B cell (primary cell): Measurements from ENCODE around the gene KRTAP10-5. TPM values are rescaled to one million over a fixed set of nuclear protein-coding genes. Genes with fewer than 3 reads are reported as not detected.

Experiments
- ATAC-seq: fragments of 200-7000 bp; cut with Tn5 transposase; one replicate; pipeline ENCODE4 v1.10.0; 2021; ENCODE audit warnings: low read depth, mild to moderate bottlenecking, moderate number of reproducible peaks, moderate library complexity
- CTCF ChIA-PET: fragments of 350-600 bp; sonication (Branson Sonifier 250); formaldehyde crosslinking; loops from one replicate; lab custom pipeline; 2021; ENCODE audit warnings: antibody characterized with exemption, inconsistent platforms; lab: Charles Lee
- POLR2A ChIA-PET: fragments of 350-600 bp; sonication (Branson Sonifier 250); formaldehyde crosslinking; loops from one replicate; lab custom pipeline; 2021; ENCODE audit warnings: antibody characterized with exemption; lab: Charles Lee
- DNase-seq: peaks from one replicate; pipeline ENCODE4 v3.0.0; 2013
- H2AFZ ChIP-seq: 2 replicates; pipeline ENCODE4 v1.6.1; 2012; ENCODE audit warnings: mild to moderate bottlenecking, low read depth, low read length; ENCODE audit not compliant: insufficient read depth, poor library complexity, severe bottlenecking
- H3K27ac ChIP-seq, 2 donors: 1 replicate in 1 of 2; 2 replicates in 1 of 2; pipeline ENCODE4 v1.5.1; 2012 to 2013; ENCODE audit warnings: low read length in 2 of 2, mild to moderate bottlenecking in 2 of 2, moderate library complexity in 1 of 2
- H3K27me3 ChIP-seq, 4 experiments: fragments of 200-600 bp in 1 of 4; sonication (generic) in 1 of 4; replicated peaks in 1 of 4; 1 replicate in 2 of 4; 2 replicates in 2 of 4; pipeline versions ENCODE4 v1.6.1 to v1.7.0; 2013 to 2016; ENCODE audit warnings: low read length in 3 of 4, mild to moderate bottlenecking in 2 of 4, mixed read lengths in 1 of 4, moderate library complexity in 1 of 4; ENCODE audit not compliant: insufficient read depth in 4 of 4, control insufficient read depth in 3 of 4; ENCODE audit errors: control extremely low read depth in 1 of 4
- H3K36me3 ChIP-seq, 2 experiments: replicated peaks in 1 of 2; 1 replicate in 1 of 2; 2 replicates in 1 of 2; pipeline versions ENCODE4 v1.6.1 to v1.7.1; 2013; ENCODE audit warnings: low read length in 1 of 2; ENCODE audit not compliant: insufficient read depth in 2 of 2, control insufficient read depth in 1 of 2; ENCODE audit errors: control extremely low read depth in 1 of 2, extremely low read depth in 1 of 2
- H3K4me1 ChIP-seq, 2 donors: fragments of 200-600 bp in 1 of 2; sonication (generic) in 1 of 2; 1 replicate in 1 of 2; 2 replicates in 1 of 2; pipeline versions ENCODE4 v1.5.1 to v1.6.1; 2013 to 2017; ENCODE audit warnings: low read length in 2 of 2; ENCODE audit not compliant: control insufficient read depth in 2 of 2, insufficient read depth in 2 of 2
- H3K4me2 ChIP-seq: replicated peaks from 2 replicates; pipeline ENCODE3; 2012; ENCODE audit warnings: mild to moderate bottlenecking, low read depth, low read length; ENCODE audit not compliant: poor library complexity, severe bottlenecking
- H3K4me3 ChIP-seq, 5 experiments: fragments of 200-600 bp in 1 of 5; sonication (generic) in 1 of 5; 1 replicate in 3 of 5; 2 replicates in 2 of 5; pipeline versions ENCODE4 v1.5.1 to v1.7.0; 2011 to 2016; ENCODE audit warnings: low read length in 4 of 5, mild to moderate bottlenecking in 4 of 5, low read depth in 2 of 5, control low read depth in 1 of 5, moderate library complexity in 1 of 5; ENCODE audit not compliant: insufficient read depth in 1 of 5; ENCODE audit errors: control extremely low read depth in 1 of 5, extremely low read depth in 1 of 5
- H3K79me2 ChIP-seq: fragments of 200-600 bp; sonication (generic); one replicate; pipeline ENCODE4 v1.6.0; 2016; ENCODE audit warnings: low read length; ENCODE audit not compliant: control insufficient read depth, insufficient read depth
- H3K9ac ChIP-seq: fragments of 200-600 bp; sonication (generic); 2 replicates; pipeline ENCODE4 v1.6.1; 2017; ENCODE audit warnings: mild to moderate bottlenecking, low read length, moderate library complexity
- H3K9me3 ChIP-seq, 3 donors: one replicate each; pipeline versions ENCODE4 v1.6.1 to v1.7.1; 2013; ENCODE audit warnings: low read length in 2 of 3; ENCODE audit not compliant: control insufficient read depth in 2 of 3, insufficient read depth in 1 of 3; ENCODE audit errors: control extremely low read depth in 1 of 3
- H4K20me1 ChIP-seq: 2 replicates; pipeline ENCODE4 v1.6.0; 2012; ENCODE audit warnings: mild to moderate bottlenecking, low read length; ENCODE audit not compliant: insufficient read depth, control insufficient read depth, poor library complexity, severe bottlenecking
- H3K27ac Mint-ChIP-seq: one replicate; pipeline ENCODE4 v1.8.0; 2021; ENCODE audit warnings: mixed read lengths
- H3K27me3 Mint-ChIP-seq: one replicate; pipeline ENCODE4 v1.8.0; 2021; ENCODE audit warnings: mixed read lengths
- H3K4me1 Mint-ChIP-seq: one replicate; pipeline ENCODE4 v1.8.0; 2021; ENCODE audit warnings: mixed read lengths
- H3K4me3 Mint-ChIP-seq: one replicate; pipeline ENCODE4 v1.8.0; 2021; ENCODE audit warnings: mixed read lengths
- H3K9me3 Mint-ChIP-seq: one replicate; pipeline ENCODE4 v1.8.0; 2022; ENCODE audit warnings: mixed read lengths; ENCODE audit not compliant: insufficient read depth
- EZH2 ChIP-seq: IDR thresholded peaks from 2 replicates; pipeline ENCODE4 v1.6.1; 2012; ENCODE audit warnings: borderline replicate concordance, low read depth, mild to moderate bottlenecking, moderate library complexity, low read length; ENCODE audit not compliant: insufficient read depth, poor library complexity, severe bottlenecking
- WGBS: methylation state at CpG from one replicate; pipeline ENCODE4 v1.1.5; 2013; ENCODE audit warnings: missing lambda C conversion rate; ENCODE audit not compliant: insufficient coverage; 5-methylcytosine and 5-hydroxymethylcytosine counted together
- intact Hi-C: fragments of 100-400 bp; cut with micrococcal nuclease; formaldehyde crosslinking; loops from one replicate; pipeline ENCODE4 v1.10.0; 2022
- polyA plus RNA-seq: library from polyadenylated mRNA; depleted of rRNA; stranded (reverse); fragments of >200 nt; gene quantifications from 2 replicates; pipeline ENCODE4 v1.2.3, GENCODE V29; 2012
- total RNA-seq, 2 donors: library from RNA; stranded (reverse); fragments of 120-200 nt in 1 of 2; gene quantifications; 1 replicate in 1 of 2; 2 replicates in 1 of 2; pipeline versions ENCODE4 v1.2.3 to v1.2.4, GENCODE V29; 2013 to 2022
- TF ChIP-seq, protein P1 (sequence below): fragments of 200-600 bp; IDR thresholded peaks from one replicate; pipeline ENCODE4 v1.8.0; 2022; ENCODE audit warnings: antibody characterized with exemption, mild to moderate bottlenecking

KRTAP10-5 gene
- total and polyA plus RNA-seq, 2 donors (not counting 1 experiment from before 2014, with no cell fraction given), result not detected

DNA sequence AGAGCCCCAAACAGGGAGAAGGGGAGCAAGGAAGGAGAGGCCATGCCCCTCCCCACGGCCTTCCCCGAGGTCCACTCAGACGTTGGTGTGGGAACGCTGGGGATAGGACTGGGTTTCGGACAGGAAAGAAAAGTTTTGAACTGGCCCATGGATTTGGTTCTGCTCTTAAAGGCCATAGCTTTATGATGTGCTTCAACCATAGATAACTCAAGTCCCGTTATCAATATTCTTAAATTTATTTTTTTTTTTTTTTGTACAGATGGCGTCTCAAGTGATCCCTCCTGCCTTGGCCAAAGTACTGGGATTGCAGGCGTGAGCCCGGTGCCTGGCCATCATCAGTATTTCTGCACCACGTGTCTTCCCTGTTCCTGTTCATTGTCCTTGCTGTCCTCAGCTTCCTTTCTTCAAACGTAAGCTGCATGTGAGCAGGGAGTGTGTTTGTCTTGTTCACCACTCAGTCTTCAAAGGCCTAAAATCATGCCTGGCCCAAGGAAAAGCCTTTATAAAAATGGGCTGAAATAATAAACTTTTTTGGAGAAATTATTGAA is 39.6 kb downstream of the KRTAP10-5 start:
- Histone ChIP-seq H4K20me1 (no peaks in the 10 kb centered on the region), H3K4me3 (no peak overlapping the region), H3K79me2 (no peaks in the 10 kb centered on the region), H3K4me2 (no peak overlapping the region), H3K9me3 (peaks cover 1 to 16% (median 3%) of the 10 kb centered on the region in 3 donors), H3K36me3 (no peaks in the 10 kb centered on the region), H3K27ac (no peak overlapping the region), H3K27me3 (peaks cover 0 to 2% (median 0%) of the 10 kb centered on the region in 4 experiments), H2AFZ (no peak overlapping the region), H3K9ac (no peak overlapping the region), H3K4me1 (no peaks in the 10 kb centered on the region)
- intact Hi-C loops, result no loop called here
- ChIA-PET POLR2A (no interaction called here), CTCF (interaction anchor here (0.9 kb wide), 1 partner anchor 45 kb away, joined by 3 read pairs; no protein-coding TSS in a partner anchor)
- H3K4me1 Mint-ChIP-seq, result no peaks in the 10 kb centered on the region
- WGBS, result 98% methylated on average over 9 of the region's 11 CpGs
- H3K27ac Mint-ChIP-seq, result no peak overlapping the region
- no peaks in the 10 kb centered on the region for H3K9me3 Mint-ChIP-seq
- TF ChIP-seq, protein P1, sequence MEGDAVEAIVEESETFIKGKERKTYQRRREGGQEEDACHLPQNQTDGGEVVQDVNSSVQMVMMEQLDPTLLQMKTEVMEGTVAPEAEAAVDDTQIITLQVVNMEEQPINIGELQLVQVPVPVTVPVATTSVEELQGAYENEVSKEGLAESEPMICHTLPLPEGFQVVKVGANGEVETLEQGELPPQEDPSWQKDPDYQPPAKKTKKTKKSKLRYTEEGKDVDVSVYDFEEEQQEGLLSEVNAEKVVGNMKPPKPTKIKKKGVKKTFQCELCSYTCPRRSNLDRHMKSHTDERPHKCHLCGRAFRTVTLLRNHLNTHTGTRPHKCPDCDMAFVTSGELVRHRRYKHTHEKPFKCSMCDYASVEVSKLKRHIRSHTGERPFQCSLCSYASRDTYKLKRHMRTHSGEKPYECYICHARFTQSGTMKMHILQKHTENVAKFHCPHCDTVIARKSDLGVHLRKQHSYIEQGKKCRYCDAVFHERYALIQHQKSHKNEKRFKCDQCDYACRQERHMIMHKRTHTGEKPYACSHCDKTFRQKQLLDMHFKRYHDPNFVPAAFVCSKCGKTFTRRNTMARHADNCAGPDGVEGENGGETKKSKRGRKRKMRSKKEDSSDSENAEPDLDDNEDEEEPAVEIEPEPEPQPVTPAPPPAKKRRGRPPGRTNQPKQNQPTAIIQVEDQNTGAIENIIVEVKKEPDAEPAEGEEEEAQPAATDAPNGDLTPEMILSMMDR, result no peak
- DNase-seq, result no peak
- H3K27me3 Mint-ChIP-seq, result peaks cover 19% of the 10 kb centered on the region
- H3K4me3 Mint-ChIP-seq, result no peak overlapping the region
- ATAC-seq, result no peak

DNA sequence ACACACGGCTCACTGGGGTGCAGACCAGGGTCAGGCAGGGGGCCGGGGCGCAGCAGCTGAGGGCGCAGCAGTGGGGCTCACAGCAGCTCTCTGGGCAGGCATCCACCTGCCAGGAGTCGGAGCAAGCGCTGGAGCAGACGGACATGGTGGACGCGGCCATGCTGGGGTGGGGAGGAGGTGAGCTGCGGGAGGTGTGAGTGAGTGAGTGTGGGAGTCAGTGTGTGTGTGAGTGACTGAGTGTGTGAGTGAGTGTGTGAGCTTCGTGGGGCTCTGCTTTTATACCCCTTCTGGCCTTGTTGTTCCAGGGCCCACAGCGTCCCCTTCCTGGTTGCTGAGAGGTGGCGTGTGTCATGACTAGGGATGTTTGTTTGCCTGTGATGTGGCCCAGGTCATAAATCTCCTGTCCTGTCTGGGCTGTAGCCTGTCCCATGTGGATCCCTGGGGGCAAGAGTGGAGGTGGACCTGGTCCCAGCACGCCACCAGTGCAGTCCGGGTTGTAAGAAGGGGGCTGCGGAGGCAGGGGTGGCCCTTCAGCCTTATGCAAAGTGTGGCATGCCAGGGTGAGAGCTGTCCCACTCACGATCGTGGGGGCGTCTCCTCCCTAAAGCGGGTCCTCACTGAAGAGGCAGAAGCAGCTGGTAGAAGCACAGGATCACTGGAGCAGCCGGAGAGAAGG is 40.3 kb downstream of the KRTAP10-5 start, which contains the start of gene KRTAP10-1:
TSS of gene KRTAP10-1 (minus strand) at position 205 of the 676 bp plus-strand sequence. CDS start at position 160, 45 bp downstream.
- ChIA-PET CTCF (no interaction called here), POLR2A (no interaction called here)
- no peaks in the 10 kb centered on the region for H4K20me1 ChIP-seq
- peaks cover 1 to 16% (median 3%) of the 10 kb centered on the region in 3 donors for H3K9me3 ChIP-seq
- TF ChIP-seq EZH2, result no peak
- TF ChIP-seq, protein P1, result no peak
- H3K27me3 ChIP-seq, result peaks cover 0 to 2% (median 0%) of the 10 kb centered on the region in 4 experiments
- H3K4me1 Mint-ChIP-seq, result no peaks in the 10 kb centered on the region
- no peak within 1 kb of the TSS for H3K4me3 Mint-ChIP-seq
- H3K27ac Mint-ChIP-seq, result no peak within 1 kb of the TSS
- intact Hi-C loops, result no loop called here
- no peaks in the 10 kb centered on the region for H3K79me2 ChIP-seq
- DNase-seq (no peak), ATAC-seq (no peak)
- no peaks in the 10 kb centered on the region for H3K9me3 Mint-ChIP-seq
- WGBS, result 85% methylated on average over 21 of the region's 21 CpGs
- no peak within 1 kb of the TSS for H3K27ac ChIP-seq
- no peaks in the 10 kb centered on the region for H3K36me3 ChIP-seq
- H2AFZ ChIP-seq, result no peak within 1 kb of the TSS
- no peaks in the 10 kb centered on the region for H3K4me1 ChIP-seq
- no peak within 1 kb of the TSS for H3K4me2 ChIP-seq
- no peak within 1 kb of the TSS for H3K9ac ChIP-seq
- no peak within 1 kb of the TSS for H3K4me3 ChIP-seq
- H3K27me3 Mint-ChIP-seq, result peaks cover 19% of the 10 kb centered on the region
